HEK293 (cell line): Measurements from ENCODE around the gene PIP4K2B.

Experiments
- CTCF ChIA-PET: fragments of 350-600 bp; formaldehyde crosslinking; extraction: SDS; loops from one replicate; lab custom pipeline; 2021; ENCODE audit warnings: antibody characterized with exemption; lab: Yijun Ruan, JAX
- POLR2A ChIA-PET: fragments of 300-600 bp; formaldehyde crosslinking; extraction: SDS; loops from one replicate; lab custom pipeline; 2020; ENCODE audit warnings: antibody characterized with exemption, inconsistent platforms; lab: Yijun Ruan, JAX
- H3K27ac ChIP-seq: fragments of 200-500 bp; sonication (Bioruptor generic); 2 replicates; pipeline ENCODE4 v1.5.1; 2014; ENCODE audit warnings: low read depth, low read length, control low read depth, inconsistent platforms; ENCODE audit errors: extremely low read depth
- H3K36me3 ChIP-seq, 2 experiments: fragments of 200-500 bp in 1 of 2; sonication (Bioruptor generic) in 1 of 2; 1 replicate in 1 of 2; 2 replicates in 1 of 2; pipeline ENCODE4 v1.5.1; 2014 to 2017; ENCODE audit warnings: inconsistent platforms in 2 of 2, low read length in 2 of 2; ENCODE audit not compliant: control insufficient read depth in 2 of 2, insufficient read depth in 1 of 2
- H3K4me1 ChIP-seq: fragments of 200-500 bp; sonication (Bioruptor generic); 2 replicates; pipeline ENCODE4 v1.5.1; 2014; ENCODE audit warnings: mild to moderate bottlenecking, low read length, inconsistent platforms; ENCODE audit not compliant: control insufficient read depth, insufficient read depth
- H3K4me3 ChIP-seq: 2 replicates; pipeline ENCODE4 v1.5.1; 2011; ENCODE audit warnings: low read depth, mild to moderate bottlenecking, control low read depth, low read length, moderate library complexity
- H3K9me3 ChIP-seq: fragments of 200-500 bp; sonication (Bioruptor generic); 2 replicates; pipeline ENCODE4 v1.5.1; 2014; ENCODE audit warnings: low read depth, low read length, inconsistent platforms; ENCODE audit not compliant: control insufficient read depth, insufficient read depth
- KLF10 ChIP-seq: fragments of 450-650 bp; IDR thresholded peaks from 2 replicates; pipeline ENCODE4 v1.5.1; 2018; ENCODE audit warnings: missing biosample characterization, mild to moderate bottlenecking, missing genetic modification characterization
- KLF9 ChIP-seq: fragments of 450-650 bp; formaldehyde crosslinking; IDR thresholded peaks from 2 replicates; pipeline ENCODE4 v1.5.1; 2016; ENCODE audit warnings: missing biosample characterization, missing genetic modification characterization, low read depth
- OVOL3 ChIP-seq: fragments of 450-650 bp; formaldehyde crosslinking; IDR thresholded peaks from 2 replicates; pipeline ENCODE4 v1.5.1; 2016; ENCODE audit warnings: missing biosample characterization, missing genetic modification characterization
- PRDM1 ChIP-seq: fragments of 450-650 bp; formaldehyde crosslinking; IDR thresholded peaks from 2 replicates; pipeline ENCODE4; 2016; ENCODE audit warnings: missing biosample characterization, missing genetic modification characterization
- SALL2 ChIP-seq: fragments of 450-650 bp; formaldehyde crosslinking; IDR thresholded peaks from 2 replicates; pipeline ENCODE4 v1.5.0; 2017; ENCODE audit warnings: missing biosample characterization, mild to moderate bottlenecking, missing genetic modification characterization, borderline replicate concordance
- SCRT1 ChIP-seq: fragments of 450-650 bp; formaldehyde crosslinking; IDR thresholded peaks from 2 replicates; pipeline ENCODE4 v1.5.1; 2016; ENCODE audit warnings: missing biosample characterization, missing genetic modification characterization, borderline replicate concordance
- SCRT2 ChIP-seq: fragments of 450-650 bp; formaldehyde crosslinking; IDR thresholded peaks from 2 replicates; pipeline ENCODE4 v1.5.1; 2016; ENCODE audit warnings: missing biosample characterization, missing genetic modification characterization
- SP7 ChIP-seq: fragments of 450-650 bp; formaldehyde crosslinking; IDR thresholded peaks from 2 replicates; pipeline ENCODE4 v1.5.1; 2016; ENCODE audit warnings: missing biosample characterization, missing genetic modification characterization
- TCF7L2 ChIP-seq: IDR thresholded peaks from 2 replicates; pipeline ENCODE4 v1.6.1; 2011; ENCODE audit warnings: low read depth, mild to moderate bottlenecking, inconsistent platforms, low read length, moderate library complexity, borderline replicate concordance
- ZNF184 ChIP-seq: fragments of 450-650 bp; IDR thresholded peaks from 2 replicates; pipeline ENCODE4 v1.5.1; 2018; ENCODE audit warnings: missing biosample characterization, mild to moderate bottlenecking, missing genetic modification characterization
- ZNF2 ChIP-seq: fragments of 450-650 bp; formaldehyde crosslinking; IDR thresholded peaks from 2 replicates; pipeline ENCODE4 v1.5.1; 2016; ENCODE audit warnings: missing biosample characterization, missing genetic modification characterization
- ZNF23 ChIP-seq: fragments of 450-650 bp; formaldehyde crosslinking; IDR thresholded peaks from 2 replicates; pipeline ENCODE4 v1.5.1; 2016; ENCODE audit warnings: missing biosample characterization, missing genetic modification characterization, borderline replicate concordance
- ZNF366 ChIP-seq: fragments of 450-650 bp; formaldehyde crosslinking; conservative IDR thresholded peaks from 2 replicates; pipeline ENCODE4 v1.5.1; 2016; ENCODE audit warnings: missing biosample characterization, missing genetic modification characterization
- ZNF391 ChIP-seq: fragments of 450-650 bp; formaldehyde crosslinking; IDR thresholded peaks from 2 replicates; pipeline ENCODE4 v1.5.1; 2016; ENCODE audit warnings: low read depth, missing biosample characterization, missing genetic modification characterization, borderline replicate concordance
- ZNF600 ChIP-seq: fragments of 450-650 bp; formaldehyde crosslinking; IDR thresholded peaks from 2 replicates; pipeline ENCODE4 v1.5.1; 2016; ENCODE audit warnings: missing biosample characterization, missing genetic modification characterization
- ZNF610 ChIP-seq: fragments of 450-650 bp; formaldehyde crosslinking; IDR thresholded peaks from 2 replicates; pipeline ENCODE4 v1.5.1; 2016; ENCODE audit warnings: missing biosample characterization, missing genetic modification characterization, borderline replicate concordance
- ZNF654 ChIP-seq: fragments of 450-650 bp; formaldehyde crosslinking; IDR thresholded peaks from 2 replicates; pipeline ENCODE4 v1.5.1; 2016; ENCODE audit warnings: low read depth, missing biosample characterization, missing genetic modification characterization
- ZNF76 ChIP-seq: fragments of 450-650 bp; formaldehyde crosslinking; IDR thresholded peaks from 2 replicates; pipeline ENCODE4; 2016; ENCODE audit warnings: low read depth, missing biosample characterization, missing genetic modification characterization, borderline replicate concordance
- ZSCAN23 ChIP-seq: fragments of 450-650 bp; formaldehyde crosslinking; IDR thresholded peaks from 2 replicates; pipeline ENCODE4 v1.5.1; 2016; ENCODE audit warnings: missing biosample characterization, missing genetic modification characterization
- TF ChIP-seq, protein P1 (sequence below): fragments of 450-650 bp; formaldehyde crosslinking; IDR thresholded peaks from 2 replicates; pipeline ENCODE4 v1.5.1; 2017; ENCODE audit warnings: missing biosample characterization, mild to moderate bottlenecking, missing genetic modification characterization, moderate library complexity
- TF ChIP-seq, protein P2 (sequence below): fragments of 450-650 bp; formaldehyde crosslinking; IDR thresholded peaks from 2 replicates; pipeline ENCODE4 v1.5.1; 2016; ENCODE audit warnings: missing biosample characterization, missing genetic modification characterization
- TF ChIP-seq, protein P3 (sequence below): fragments of 450-650 bp; formaldehyde crosslinking; conservative IDR thresholded peaks from 2 replicates; pipeline ENCODE4 v1.5.1; 2016; ENCODE audit warnings: low read depth, missing biosample characterization, missing genetic modification characterization
- TF ChIP-seq, protein P4 (sequence below): fragments of 450-650 bp; formaldehyde crosslinking; IDR thresholded peaks from 2 replicates; pipeline ENCODE4 v1.5.1; 2016; ENCODE audit warnings: missing biosample characterization, missing genetic modification characterization, low read depth
- TF ChIP-seq, protein P5 (sequence below): fragments of 450-650 bp; formaldehyde crosslinking; IDR thresholded peaks from 2 replicates; pipeline ENCODE4 v1.5.1; 2016; ENCODE audit warnings: missing biosample characterization, missing genetic modification characterization

The PIP4K2B gene

DNA sequence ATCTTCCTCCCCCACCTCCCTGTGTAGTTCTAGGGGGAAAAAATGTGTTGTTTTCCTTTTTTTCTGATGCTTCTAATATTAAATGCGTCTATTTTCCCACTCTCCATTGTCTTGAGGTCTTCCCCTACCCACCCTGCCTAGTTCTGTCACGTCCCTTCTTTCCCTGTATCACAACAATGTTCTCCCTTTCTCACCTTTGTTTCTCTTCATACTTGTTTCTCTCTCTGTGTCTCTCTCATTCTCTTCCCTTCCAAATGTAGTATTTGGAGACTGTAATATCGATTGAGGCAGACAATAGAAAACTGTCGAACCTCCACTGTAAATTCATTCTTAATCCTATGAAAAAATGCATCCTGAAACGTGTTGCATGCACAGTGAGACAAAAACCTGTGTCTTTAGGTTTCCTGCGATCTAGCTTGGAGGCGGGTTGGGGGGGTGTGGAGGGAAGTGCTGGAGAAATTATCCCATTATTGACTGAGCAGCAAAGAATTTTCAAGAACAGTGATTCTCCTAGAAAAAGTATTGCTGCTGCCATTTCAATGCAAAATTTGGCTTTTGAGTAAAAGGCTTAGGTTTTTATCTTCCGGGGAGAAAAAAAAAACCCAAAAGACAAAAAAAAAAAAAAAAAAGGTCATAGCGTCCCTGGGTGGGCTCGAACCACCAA, 48.1 kb downstream of the PIP4K2B start:
- CTCF ChIA-PET = interaction anchor here (0.6 to 1.1 kb wide), 4 partner anchors 10 to 236 kb away, joined by 4 to 7 read pairs (median 6); no protein-coding TSS in a partner anchor
- Histone ChIP-seq H3K36me3 (peaks cover 25 to 26% of the 10 kb centered on the region in 2 experiments), H3K9me3 (no peaks in the 10 kb centered on the region), H3K27ac (no peak overlapping the region)
- POLR2A ChIA-PET = interaction anchor here (0.6 to 2.8 kb wide), 15 partner anchors 16 to 400 kb away, joined by 3 to 20 read pairs (median 6); partner anchors contain the start of genes LASP1, MLLT6, RPL23 and SOCS7
- TF ChIP-seq TCF7L2 (no peak), ZNF610 (peak; percentile 26; the same call in 1 of the 2 replicates), ZSCAN23 (tag by site-specific recombination) (peak; percentile 87; the same call in 1 of the 2 replicates), KLF9 (tag by site-specific recombination) (peak; percentile 48; the same call in 1 of the 2 replicates), SCRT2 (peak; percentile 91), ZNF391 (tag by site-specific recombination) (peak; percentile 86; the same call in 1 of the 2 replicates), ZNF654 (tag by site-specific recombination) (0 out of 2 replicates have a peak, but pooled peaks have one; percentile 15), ZNF600 (tag by site-specific recombination) (no peak), SCRT1 (tag by site-specific recombination) (peak; percentile 71; the same call in 1 of the 2 replicates), ZNF23 (tag by site-specific recombination) (no peak), ZNF2 (tag by site-specific recombination) (peak; percentile 87; the same call in 1 of the 2 replicates), SALL2 (tag by site-specific recombination) (0 out of 2 replicates have a peak, but pooled peaks have one; percentile 17), OVOL3 (0 out of 2 replicates have a peak, but pooled peaks have one; percentile 32), ZNF366 (tag by site-specific recombination) (peak; percentile 55), KLF10 (0 out of 2 replicates have a peak, but pooled peaks have one; percentile 68), PRDM1 (peak; percentile 95), SP7 (no peak), ZNF76 (tag by site-specific recombination) (no peak), ZNF184 (tag by site-specific recombination) (peak; percentile 47; the same call in 1 of the 2 replicates)
- TF ChIP-seq, protein P1, sequence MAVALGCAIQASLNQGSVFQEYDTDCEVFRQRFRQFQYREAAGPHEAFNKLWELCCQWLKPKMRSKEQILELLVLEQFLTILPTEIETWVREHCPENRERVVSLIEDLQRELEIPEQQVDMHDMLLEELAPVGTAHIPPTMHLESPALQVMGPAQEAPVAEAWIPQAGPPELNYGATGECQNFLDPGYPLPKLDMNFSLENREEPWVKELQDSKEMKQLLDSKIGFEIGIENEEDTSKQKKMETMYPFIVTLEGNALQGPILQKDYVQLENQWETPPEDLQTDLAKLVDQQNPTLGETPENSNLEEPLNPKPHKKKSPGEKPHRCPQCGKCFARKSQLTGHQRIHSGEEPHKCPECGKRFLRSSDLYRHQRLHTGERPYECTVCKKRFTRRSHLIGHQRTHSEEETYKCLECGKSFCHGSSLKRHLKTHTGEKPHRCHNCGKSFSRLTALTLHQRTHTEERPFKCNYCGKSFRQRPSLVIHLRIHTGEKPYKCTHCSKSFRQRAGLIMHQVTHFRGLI (tag by site-specific recombination) = peak; percentile 48; the same call in 1 of the 2 replicates
- TF ChIP-seq, protein P2, sequence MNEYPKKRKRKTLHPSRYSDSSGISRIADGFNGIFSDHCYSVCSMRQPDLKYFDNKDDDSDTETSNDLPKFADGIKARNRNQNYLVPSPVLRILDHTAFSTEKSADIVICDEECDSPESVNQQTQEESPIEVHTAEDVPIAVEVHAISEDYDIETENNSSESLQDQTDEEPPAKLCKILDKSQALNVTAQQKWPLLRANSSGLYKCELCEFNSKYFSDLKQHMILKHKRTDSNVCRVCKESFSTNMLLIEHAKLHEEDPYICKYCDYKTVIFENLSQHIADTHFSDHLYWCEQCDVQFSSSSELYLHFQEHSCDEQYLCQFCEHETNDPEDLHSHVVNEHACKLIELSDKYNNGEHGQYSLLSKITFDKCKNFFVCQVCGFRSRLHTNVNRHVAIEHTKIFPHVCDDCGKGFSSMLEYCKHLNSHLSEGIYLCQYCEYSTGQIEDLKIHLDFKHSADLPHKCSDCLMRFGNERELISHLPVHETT (tag by site-specific recombination) = 0 out of 2 replicates have a peak, but pooled peaks have one; percentile 64
- TF ChIP-seq, protein P3, sequence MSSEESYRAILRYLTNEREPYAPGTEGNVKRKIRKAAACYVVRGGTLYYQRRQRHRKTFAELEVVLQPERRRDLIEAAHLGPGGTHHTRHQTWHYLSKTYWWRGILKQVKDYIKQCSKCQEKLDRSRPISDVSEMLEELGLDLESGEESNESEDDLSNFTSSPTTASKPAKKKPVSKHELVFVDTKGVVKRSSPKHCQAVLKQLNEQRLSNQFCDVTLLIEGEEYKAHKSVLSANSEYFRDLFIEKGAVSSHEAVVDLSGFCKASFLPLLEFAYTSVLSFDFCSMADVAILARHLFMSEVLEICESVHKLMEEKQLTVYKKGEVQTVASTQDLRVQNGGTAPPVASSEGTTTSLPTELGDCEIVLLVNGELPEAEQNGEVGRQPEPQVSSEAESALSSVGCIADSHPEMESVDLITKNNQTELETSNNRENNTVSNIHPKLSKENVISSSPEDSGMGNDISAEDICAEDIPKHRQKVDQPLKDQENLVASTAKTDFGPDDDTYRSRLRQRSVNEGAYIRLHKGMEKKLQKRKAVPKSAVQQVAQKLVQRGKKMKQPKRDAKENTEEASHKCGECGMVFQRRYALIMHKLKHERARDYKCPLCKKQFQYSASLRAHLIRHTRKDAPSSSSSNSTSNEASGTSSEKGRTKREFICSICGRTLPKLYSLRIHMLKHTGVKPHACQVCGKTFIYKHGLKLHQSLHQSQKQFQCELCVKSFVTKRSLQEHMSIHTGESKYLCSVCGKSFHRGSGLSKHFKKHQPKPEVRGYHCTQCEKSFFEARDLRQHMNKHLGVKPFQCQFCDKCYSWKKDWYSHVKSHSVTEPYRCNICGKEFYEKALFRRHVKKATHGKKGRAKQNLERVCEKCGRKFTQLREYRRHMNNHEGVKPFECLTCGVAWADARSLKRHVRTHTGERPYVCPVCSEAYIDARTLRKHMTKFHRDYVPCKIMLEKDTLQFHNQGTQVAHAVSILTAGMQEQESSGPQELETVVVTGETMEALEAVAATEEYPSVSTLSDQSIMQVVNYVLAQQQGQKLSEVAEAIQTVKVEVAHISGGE (tag by site-specific recombination) = peak; percentile 80
- TF ChIP-seq, protein P4, sequence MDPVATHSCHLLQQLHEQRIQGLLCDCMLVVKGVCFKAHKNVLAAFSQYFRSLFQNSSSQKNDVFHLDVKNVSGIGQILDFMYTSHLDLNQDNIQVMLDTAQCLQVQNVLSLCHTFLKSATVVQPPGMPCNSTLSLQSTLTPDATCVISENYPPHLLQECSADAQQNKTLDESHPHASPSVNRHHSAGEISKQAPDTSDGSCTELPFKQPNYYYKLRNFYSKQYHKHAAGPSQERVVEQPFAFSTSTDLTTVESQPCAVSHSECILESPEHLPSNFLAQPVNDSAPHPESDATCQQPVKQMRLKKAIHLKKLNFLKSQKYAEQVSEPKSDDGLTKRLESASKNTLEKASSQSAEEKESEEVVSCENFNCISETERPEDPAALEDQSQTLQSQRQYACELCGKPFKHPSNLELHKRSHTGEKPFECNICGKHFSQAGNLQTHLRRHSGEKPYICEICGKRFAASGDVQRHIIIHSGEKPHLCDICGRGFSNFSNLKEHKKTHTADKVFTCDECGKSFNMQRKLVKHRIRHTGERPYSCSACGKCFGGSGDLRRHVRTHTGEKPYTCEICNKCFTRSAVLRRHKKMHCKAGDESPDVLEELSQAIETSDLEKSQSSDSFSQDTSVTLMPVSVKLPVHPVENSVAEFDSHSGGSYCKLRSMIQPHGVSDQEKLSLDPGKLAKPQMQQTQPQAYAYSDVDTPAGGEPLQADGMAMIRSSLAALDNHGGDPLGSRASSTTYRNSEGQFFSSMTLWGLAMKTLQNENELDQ = no peak
- TF ChIP-seq, protein P5, sequence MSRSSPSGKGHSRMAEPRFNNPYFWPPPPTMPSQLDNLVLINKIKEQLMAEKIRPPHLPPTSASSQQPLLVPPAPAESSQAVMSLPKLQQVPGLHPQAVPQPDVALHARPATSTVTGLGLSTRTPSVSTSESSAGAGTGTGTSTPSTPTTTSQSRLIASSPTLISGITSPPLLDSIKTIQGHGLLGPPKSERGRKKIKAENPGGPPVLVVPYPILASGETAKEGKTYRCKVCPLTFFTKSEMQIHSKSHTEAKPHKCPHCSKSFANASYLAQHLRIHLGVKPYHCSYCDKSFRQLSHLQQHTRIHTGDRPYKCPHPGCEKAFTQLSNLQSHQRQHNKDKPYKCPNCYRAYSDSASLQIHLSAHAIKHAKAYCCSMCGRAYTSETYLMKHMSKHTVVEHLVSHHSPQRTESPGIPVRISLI (tag by site-specific recombination) = peak; percentile 98
- TF ChIP-seq, all 188 proteins: peak for 18
- Histone ChIP-seq H3K4me3 (peak overlapping the region; percentile 27), H3K4me1 (peaks cover 17% of the 10 kb centered on the region)
